ENCODE measurements around the gene SLC5A8.

SLC5A8 gene

DNA sequence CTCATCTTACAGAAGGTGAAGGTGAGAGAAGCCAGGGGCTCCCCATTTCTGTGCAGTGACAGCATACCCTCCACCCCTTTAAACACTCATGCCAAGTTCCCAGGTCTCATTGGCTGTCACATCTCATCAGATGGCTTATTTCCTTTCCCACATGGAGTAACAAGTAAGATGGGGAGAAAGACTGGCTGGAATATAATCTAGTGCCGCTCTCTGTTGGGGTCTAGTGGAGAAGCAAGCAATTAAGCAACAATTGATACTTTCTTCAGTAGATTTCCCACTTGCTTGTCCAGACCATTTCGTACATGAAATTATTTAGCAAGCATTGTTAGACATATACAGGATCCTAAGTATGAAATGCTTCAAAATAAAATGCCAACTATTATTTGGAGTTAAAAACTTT is 92.2 kb downstream of the SLC5A8 start:
- DNase-seq (ENCODE audit: low read depth) = no peak
- H3K4me3 ChIP-seq (ENCODE audit: low read depth, low read length) = no peak overlapping the region
- TF ChIP-seq, protein P1, sequence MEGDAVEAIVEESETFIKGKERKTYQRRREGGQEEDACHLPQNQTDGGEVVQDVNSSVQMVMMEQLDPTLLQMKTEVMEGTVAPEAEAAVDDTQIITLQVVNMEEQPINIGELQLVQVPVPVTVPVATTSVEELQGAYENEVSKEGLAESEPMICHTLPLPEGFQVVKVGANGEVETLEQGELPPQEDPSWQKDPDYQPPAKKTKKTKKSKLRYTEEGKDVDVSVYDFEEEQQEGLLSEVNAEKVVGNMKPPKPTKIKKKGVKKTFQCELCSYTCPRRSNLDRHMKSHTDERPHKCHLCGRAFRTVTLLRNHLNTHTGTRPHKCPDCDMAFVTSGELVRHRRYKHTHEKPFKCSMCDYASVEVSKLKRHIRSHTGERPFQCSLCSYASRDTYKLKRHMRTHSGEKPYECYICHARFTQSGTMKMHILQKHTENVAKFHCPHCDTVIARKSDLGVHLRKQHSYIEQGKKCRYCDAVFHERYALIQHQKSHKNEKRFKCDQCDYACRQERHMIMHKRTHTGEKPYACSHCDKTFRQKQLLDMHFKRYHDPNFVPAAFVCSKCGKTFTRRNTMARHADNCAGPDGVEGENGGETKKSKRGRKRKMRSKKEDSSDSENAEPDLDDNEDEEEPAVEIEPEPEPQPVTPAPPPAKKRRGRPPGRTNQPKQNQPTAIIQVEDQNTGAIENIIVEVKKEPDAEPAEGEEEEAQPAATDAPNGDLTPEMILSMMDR (conservative IDR thresholded peaks at IDR 0.05; ENCODE audit: low read depth, low read length) = no peak

DNA sequence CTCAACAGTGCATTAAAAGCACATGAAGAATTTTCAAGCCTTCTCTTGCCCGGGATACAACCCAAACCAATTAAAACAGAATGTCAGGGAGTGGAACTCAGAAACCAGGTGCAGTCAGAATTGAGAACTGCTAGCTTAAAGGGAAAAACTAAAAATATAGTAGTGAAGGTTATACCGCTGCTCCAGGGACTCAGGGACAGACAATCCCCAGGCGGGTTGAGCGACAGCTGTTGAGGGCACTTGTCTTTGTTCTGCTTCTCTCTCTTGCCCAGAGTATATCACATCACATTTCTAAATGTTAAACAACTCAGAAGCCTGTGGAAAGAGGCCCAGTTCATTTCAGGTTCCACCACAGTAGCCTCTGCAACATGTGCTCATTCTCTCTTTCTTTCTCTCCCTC is 93.1 kb downstream of the SLC5A8 start:
- no peak for DNase-seq (ENCODE audit: low read depth)
- H3K4me3 ChIP-seq (ENCODE audit: low read depth, low read length) = no peak overlapping the region
- TF ChIP-seq, protein P1 (conservative IDR thresholded peaks at IDR 0.05; ENCODE audit: low read depth, low read length) = no peak

DNA sequence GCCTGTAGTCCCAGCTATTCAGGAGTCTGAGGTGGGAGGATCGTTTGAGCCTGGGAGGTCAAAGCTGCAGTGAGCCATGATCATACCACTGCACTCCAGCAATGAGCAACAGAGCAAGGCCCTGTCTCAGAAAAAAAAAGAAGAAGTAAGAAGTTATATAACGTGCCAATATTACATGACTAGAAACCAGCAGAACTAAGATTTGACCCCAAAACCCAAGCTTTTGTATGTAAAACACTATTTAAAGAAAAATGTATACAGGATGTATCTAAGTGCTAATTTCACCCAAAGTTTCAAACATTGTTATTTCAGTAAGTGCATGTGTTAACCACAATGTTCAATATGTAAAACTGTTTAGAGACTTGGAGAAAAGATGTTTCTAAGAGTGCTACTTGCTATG is 94.7 kb downstream of the SLC5A8 start:
- no peak overlapping the region for H3K4me3 ChIP-seq (ENCODE audit: low read depth, low read length)
- DNase-seq (ENCODE audit: low read depth) = no peak
- TF ChIP-seq, protein P1 (conservative IDR thresholded peaks at IDR 0.05; ENCODE audit: low read depth, low read length) = no peak

DNA sequence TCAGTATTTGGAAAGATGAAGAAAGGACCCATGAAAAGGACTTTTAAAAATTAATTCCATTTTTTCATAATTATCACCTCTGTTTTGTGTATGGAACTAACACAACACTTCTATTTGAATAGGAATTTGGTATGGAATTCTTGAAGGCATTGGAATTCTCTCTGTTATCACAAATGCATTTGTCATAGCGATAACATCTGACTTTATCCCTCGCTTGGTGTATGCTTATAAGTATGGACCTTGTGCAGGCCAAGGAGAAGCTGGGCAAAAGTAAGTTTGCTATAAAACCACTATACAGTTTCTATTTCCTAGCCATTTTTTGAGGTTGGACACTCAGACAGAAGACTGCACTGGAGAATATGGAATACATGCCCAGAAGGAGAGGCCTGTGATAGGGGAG is 98.6 kb downstream of the SLC5A8 start:
- DNase-seq (ENCODE audit: low read depth) = no peak
- TF ChIP-seq, protein P1 (conservative IDR thresholded peaks at IDR 0.05; ENCODE audit: low read depth, low read length) = no peak
- H3K4me3 ChIP-seq (ENCODE audit: low read depth, low read length) = no peak overlapping the region

DNA sequence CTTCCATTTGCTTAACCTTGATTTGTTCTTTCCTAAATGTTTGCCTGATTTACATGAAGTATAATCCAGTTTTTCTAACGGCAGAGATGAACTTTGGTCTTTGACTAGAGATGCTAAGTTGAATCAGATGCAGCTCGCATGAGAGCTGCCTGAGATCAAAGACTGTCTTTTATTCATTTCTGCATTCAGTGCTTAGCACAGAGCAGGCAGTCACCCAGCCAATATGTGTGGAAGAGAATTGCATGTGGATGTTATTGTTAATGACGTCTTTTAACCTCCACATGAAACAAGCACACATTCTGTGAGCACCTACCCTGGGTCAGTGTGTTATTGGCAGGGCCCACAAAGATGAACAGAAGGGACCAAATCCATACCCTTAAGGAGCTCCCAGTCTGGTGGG is 99.2 kb downstream of the SLC5A8 start:
- DNase-seq (ENCODE audit: low read depth) = no peak
- TF ChIP-seq, protein P1 (conservative IDR thresholded peaks at IDR 0.05; ENCODE audit: low read depth, low read length) = no peak
- H3K4me3 ChIP-seq (ENCODE audit: low read depth, low read length) = no peak overlapping the region

DNA sequence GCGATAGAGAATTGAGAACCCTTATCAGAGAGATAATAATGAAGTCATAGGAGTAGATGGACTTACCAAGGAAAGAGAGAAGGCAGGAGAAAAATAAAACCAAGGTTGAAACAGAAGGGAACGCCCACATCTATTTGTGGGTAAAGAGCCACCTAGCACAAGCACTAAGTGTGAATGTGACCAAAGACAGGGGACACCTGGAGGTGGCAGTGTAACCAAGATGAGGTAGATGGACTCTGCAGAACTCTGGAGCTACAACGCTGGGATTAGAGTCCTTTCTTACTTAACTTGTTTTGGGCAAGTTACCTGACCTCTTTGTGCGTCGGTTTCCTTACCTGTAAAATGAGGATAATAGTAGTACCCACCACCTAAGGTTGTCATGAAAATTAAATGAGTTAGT is 101.9 kb downstream of the SLC5A8 start:
- TF ChIP-seq, protein P1 (conservative IDR thresholded peaks at IDR 0.05; ENCODE audit: low read depth, low read length) = no peak
- DNase-seq (ENCODE audit: low read depth) = no peak
- H3K4me3 ChIP-seq (ENCODE audit: low read depth, low read length) = no peak overlapping the region

DNA sequence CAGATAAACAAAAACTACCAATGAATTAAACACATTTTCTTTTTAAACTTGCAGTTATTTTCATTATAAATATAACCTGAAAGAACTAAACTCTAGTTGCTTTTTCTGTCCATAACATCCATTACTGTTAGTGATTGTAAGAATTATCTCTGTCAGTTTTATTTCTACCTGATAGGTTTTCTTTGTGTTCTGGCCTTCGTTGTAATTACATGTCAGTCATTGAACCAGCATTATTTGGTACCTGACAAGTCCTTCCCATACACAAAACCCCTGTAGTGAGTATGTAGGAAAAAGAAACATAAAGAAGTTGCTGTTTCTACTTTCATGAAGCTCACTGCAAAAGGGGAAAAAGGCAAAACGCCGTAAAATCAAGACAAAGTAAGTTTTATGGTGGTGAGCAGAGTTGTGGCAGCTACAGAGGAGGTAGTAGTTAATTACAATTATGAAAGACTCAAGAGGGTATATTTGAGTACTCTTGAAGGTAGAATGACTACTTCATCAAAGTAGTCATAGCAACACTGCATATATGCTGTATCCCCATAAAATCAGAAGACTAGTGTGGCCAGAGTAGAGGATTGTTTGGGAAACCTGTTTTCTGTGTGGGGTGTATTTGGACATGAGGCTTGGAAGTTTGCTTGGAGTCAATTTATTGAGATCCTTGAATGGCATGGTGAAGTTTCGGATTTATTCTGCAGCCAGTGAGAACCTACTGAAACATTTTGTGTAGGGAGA is 102.8 kb downstream of the SLC5A8 start:
- TF ChIP-seq, protein P1 (conservative IDR thresholded peaks at IDR 0.05; ENCODE audit: low read depth, low read length) = no peak
- DNase-seq (ENCODE audit: low read depth) = no peak
- H3K4me3 ChIP-seq (ENCODE audit: low read depth, low read length) = no peak overlapping the region

Measured in choroid plexus epithelial cell (primary cell).